PC-9 (cell line): ENCODE measurements around the gene MYO16.

ENCODE experiments used
- CTCF ChIP-seq: fragments of 200-600 bp; sonication (generic); conservative IDR thresholded peaks from 2 replicates; pipeline ENCODE4 v1.6.1; 2017; ENCODE audit warnings: mixed run types, antibody characterized with exemption, mild to moderate bottlenecking, moderate library complexity
- EZH2 ChIP-seq: fragments of 200-600 bp; sonication (generic); IDR thresholded peaks from 2 replicates; pipeline ENCODE4 v1.8.0; 2017; ENCODE audit warnings: antibody characterized with exemption, low read depth

- TF ChIP-seq CTCF (no peak), EZH2 (no peak)
Observed at GRCh38 chr13:108835083-108835482, 205.7 kb downstream of the MYO16 start.
